Lung microvascular endothelial cell (primary cell): Measurements from ENCODE around the gene SLC4A2. TPM values are rescaled to one million over a fixed set of nuclear protein-coding genes. Genes with fewer than 3 reads are reported as not detected.
"Not testable (repeated sequence)": the region's sequence is repeated elsewhere in the genome, so short reads cannot be mapped to it uniquely, and the experiment has no call there.

Experiments
- DNase-seq, 2 donors: peaks; one replicate each; pipeline versions ENCODE4 v3.0.0 to v3.0.0-alpha.2; 2010; ENCODE audit warnings: low read depth in 2 of 2
- total RNA-seq: library from RNA; depleted of rRNA; stranded (reverse); fragments of >200 nt; gene quantifications from 2 replicates; pipeline ENCODE4 v1.2.1, GENCODE V29; 2014

Gene SLC4A2, protein sequence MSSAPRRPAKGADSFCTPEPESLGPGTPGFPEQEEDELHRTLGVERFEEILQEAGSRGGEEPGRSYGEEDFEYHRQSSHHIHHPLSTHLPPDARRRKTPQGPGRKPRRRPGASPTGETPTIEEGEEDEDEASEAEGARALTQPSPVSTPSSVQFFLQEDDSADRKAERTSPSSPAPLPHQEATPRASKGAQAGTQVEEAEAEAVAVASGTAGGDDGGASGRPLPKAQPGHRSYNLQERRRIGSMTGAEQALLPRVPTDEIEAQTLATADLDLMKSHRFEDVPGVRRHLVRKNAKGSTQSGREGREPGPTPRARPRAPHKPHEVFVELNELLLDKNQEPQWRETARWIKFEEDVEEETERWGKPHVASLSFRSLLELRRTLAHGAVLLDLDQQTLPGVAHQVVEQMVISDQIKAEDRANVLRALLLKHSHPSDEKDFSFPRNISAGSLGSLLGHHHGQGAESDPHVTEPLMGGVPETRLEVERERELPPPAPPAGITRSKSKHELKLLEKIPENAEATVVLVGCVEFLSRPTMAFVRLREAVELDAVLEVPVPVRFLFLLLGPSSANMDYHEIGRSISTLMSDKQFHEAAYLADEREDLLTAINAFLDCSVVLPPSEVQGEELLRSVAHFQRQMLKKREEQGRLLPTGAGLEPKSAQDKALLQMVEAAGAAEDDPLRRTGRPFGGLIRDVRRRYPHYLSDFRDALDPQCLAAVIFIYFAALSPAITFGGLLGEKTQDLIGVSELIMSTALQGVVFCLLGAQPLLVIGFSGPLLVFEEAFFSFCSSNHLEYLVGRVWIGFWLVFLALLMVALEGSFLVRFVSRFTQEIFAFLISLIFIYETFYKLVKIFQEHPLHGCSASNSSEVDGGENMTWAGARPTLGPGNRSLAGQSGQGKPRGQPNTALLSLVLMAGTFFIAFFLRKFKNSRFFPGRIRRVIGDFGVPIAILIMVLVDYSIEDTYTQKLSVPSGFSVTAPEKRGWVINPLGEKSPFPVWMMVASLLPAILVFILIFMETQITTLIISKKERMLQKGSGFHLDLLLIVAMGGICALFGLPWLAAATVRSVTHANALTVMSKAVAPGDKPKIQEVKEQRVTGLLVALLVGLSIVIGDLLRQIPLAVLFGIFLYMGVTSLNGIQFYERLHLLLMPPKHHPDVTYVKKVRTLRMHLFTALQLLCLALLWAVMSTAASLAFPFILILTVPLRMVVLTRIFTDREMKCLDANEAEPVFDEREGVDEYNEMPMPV
- total RNA-seq, result 39.4 and 72.8 TPM in 2 replicates

DNA sequence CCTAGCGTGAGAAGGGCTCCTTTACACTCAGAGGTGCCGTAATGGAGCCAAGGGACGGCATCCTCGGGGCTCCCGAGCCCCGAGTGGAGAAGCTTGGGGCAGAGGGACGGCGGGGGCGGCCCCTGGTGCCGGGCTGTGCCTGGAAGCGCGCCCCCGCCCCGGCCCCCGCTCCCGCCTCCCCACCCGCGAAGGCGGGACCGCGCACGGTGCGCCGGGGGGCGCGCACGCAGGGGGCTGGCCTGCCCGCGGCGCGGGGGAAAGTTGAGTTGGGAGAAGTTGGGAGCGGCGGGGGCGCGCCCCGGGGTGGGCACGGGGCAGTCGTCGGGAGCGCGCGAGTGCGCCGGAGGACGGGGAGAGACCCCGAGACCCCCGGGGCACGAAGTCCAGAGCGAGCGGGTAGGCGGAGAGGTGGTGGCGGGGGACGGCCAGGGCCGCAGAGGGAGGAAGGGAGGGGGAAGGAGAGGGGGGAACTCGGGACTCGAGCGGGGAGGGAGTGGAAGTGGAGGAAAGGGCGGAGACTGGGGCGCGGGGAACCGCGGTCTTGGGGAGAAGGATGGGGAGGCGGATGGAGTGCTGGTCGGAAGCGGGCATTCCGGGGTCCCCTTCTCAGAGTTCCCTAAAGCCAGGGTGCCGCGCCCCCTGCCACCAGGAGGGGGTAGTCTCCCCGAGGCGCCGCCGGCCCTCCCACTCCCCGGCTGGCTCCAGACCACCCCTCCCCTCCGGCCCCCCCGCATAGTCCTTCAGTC lies at the start of gene SLC4A2:
SLC4A2 (plus strand) TSS at position 223 of the 746 bp plus-strand sequence. CDS start 2,399 bp downstream, outside the sequence.
- DNase-seq, result peak; percentile 79 to 85

- no peak for DNase-seq
Observed at GRCh38 chr7:151010037-151010306, 49.4 kb upstream of the SLC4A2 start.

DNA sequence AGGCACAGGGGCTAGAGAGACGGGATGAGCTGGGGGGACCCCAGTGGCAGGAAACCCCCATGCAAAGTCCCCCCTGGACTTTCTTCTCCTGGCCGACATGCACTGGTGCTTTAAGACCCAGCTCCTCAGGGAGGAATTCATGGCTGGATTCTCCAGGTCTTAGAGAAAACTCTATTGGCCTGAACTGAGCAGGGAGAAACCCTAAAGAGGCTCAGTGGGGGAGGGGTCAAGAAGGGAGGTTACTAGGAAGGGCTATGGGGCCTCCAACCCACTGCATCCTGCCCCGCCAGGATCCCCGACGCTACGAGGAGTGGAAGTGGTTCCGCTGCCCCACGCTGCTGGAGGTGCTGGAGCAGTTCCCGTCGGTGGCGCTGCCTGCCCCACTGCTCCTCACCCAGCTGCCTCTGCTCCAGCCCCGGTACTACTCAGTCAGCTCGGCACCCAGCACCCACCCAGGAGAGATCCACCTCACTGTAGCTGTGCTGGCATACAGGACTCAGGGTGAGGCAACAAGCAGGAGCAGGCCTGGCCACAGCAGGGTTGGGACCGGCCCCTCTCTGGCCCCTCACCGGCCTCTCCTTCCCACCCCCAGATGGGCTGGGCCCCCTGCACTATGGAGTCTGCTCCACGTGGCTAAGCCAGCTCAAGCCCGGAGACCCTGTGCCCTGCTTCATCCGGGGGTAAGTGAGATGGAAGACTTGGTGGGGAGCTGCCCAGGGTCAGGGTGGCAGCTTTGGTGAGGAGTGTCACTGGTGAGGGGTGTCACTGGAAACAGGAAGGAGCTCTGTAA lies 48.9 kb upstream of the SLC4A2 start:
- no peak for DNase-seq

DNA sequence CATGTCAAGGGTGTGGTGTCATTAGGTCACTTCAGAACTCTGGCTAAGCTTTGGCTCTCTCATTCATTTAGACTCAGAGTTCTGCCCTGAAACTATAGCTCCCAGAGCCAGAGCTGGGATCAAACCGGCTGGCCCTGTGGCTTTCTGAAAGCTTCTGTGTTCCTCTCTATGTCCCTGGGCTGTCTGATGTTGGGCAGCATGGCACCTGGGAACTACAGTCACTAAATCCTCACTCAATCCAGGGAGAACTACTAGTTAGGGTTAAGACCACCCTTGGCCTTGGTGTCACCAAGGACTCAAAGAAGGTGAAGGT lies 48.3 kb upstream of the SLC4A2 start:
- no peak for DNase-seq

DNA sequence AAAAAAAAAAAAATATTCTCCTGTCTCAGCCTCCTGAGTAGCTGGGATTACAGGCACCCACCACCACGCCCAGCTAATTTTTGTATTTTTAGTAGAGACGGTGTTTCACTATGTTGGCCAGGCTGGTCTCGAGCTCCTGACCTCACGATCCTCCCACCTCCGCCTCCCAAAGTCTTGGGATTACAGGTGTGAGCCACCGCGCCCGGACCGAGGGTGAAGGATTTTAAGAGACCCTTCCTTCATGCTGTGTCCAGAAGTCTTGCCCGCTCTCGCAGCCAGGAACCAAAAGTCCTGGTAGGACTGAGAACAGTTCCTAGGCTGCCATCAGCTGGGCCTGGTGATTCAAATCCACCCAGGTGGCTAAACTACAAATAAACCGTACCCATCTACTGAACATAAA lies 47.8 kb upstream of the SLC4A2 start:
- DNase-seq, result not testable (repeated sequence)

GRCh38 chr7:151012031-151012692 lies 47.2 kb upstream of the SLC4A2 start:
- peak in 1 of 2 donors; percentile 20 for DNase-seq

DNA sequence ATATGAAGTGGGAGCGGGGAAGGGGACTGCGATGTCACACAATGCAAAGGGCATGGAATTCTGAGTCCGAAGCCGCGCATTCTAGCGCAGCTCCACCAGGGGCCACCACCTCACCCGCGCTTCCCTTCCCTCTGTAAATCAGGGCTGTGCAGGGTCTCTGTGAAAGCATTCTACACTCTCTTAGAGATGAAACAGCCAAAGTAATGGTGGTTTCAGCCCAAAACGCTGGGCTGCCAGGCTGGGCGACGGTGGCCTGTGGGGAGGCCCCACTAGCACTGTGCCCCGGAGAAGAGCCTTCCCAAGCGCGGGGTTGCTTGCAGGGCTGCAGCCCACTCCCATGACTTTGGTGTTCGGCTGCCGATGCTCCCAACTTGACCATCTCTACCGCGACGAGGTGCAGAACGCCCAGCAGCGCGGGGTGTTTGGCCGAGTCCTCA lies 46.5 kb upstream of the SLC4A2 start:
- peak; percentile 18 to 60 for DNase-seq

DNA sequence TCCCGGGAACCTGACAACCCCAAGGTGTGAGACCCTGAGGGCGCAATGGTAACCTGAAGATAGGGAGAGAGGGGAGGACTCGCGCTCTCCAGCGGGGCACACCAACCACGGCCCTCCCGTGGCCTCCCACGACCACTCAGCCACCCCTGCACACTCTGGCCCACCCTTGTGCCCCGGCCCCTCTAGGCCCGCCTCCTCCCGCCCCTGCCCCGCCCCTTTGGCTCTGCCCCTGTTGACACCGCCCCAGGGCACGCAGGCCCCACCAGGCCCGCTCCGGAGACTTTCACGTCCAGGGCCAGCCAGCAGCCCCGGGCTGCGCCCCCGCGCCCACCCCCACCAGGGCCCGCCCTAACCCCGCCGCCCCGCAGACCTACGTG lies 46.0 kb upstream of the SLC4A2 start:
- no peak for DNase-seq

DNA sequence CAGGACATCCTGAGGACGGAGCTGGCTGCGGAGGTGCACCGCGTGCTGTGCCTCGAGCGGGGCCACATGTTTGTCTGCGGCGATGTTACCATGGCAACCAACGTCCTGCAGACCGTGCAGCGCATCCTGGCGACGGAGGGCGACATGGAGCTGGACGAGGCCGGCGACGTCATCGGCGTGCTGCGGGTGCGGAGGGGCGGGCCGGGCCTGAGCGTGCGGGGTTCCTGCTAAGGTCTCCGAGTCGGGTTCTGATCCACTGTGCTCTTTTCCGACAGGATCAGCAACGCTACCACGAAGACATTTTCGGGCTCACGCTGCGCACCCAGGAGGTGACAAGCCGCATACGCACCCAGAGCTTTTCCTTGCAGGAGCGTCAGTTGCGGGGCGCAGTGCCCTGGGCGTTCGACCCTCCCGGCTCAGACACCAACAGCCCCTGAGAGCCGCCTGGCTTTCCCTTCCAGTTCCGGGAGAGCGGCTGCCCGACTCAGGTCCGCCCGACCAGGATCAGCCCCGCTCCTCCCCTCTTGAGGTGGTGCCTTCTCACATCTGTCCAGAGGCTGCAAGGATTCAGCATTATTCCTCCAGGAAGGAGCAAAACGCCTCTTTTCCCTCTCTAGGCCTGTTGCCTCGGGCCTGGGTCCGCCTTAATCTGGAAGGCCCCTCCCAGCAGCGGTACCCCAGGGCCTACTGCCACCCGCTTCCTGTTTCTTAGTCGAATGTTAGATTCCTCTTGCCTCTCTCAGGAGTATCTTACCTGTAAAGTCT lies 45.5 kb upstream of the SLC4A2 start:
- peak in 1 of 2 donors; percentile 58 for DNase-seq

DNA sequence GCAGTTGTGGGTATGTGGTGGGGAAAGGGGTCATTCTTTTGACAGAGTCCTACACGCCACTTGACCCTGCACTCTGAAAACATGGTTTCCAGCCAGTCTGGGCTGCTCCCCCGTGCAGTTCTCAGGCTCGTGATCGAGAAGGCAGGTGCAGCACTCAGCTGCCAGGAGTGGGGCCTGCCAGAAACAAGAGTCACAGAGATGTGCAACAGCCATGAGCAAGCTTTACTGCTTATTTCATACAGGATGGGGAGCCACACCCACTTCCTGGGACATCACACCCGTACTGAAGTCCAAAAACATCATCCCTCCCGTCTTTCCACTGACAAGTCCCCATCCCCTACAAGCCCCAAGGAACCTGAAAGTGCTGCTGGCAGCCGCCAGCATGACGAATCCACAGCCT lies 44.4 kb upstream of the SLC4A2 start:
- DNase-seq, result no peak

DNA sequence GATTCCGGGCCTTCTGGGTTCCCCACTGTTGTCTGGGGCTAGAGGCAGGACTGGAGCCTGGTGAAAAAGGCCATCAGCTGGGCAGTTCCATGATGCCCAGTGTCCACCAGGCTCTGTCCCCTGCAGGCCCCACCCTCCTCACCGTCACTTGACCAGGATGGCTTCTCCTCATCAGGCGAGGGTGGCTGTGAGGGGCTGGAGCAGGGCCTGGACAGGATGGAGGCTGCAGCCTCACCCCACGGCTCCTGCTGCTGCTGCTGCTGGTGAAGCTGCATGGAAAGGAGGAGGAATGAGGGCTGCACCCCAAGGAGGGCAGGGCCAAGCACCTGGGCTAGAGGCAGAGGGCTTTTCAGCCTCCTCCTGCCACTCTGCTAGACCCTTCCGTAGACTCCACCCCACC lies 43.4 kb upstream of the SLC4A2 start:
- no peak for DNase-seq

- no peak for DNase-seq
Observed at GRCh38 chr7:151016505-151016904, 42.9 kb upstream of the SLC4A2 start.

- no peak for DNase-seq
Observed at GRCh38 chr7:151016942-151017341, 42.4 kb upstream of the SLC4A2 start.

- DNase-seq, result no peak
Observed at GRCh38 chr7:151017370-151017952, 41.9 kb upstream of the SLC4A2 start.

DNA sequence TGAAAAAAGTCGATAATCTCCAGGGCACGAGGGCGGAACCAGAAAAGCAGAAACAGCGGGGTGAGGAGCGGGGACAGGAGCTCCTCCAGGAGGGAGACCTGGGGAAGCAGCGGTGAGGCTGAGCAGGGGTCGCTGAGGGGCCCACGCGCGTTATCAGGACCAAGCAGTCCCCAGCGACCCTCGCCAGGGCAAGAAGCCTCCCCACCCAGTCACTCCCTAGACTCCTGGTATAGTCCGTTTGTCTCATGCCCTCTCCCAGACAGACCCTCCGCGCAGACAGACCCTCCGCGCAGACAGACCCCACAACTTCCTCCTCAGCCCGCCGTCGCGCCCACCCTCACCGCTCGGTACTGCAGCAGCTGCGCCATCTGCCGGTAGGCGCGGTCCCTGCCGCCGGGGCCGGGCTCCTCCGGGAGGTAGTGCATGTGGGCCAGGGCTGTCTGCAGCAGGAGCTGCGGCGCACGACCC lies 41.4 kb upstream of the SLC4A2 start:
- DNase-seq, result peak; percentile 60 to 76

- peak; percentile 41 to 70 for DNase-seq
Observed at GRCh38 chr7:151018421-151019129, 40.8 kb upstream of the SLC4A2 start.

GRCh38 chr7:151019130-151019447 lies 40.3 kb upstream of the SLC4A2 start:
- no peak for DNase-seq

DNA sequence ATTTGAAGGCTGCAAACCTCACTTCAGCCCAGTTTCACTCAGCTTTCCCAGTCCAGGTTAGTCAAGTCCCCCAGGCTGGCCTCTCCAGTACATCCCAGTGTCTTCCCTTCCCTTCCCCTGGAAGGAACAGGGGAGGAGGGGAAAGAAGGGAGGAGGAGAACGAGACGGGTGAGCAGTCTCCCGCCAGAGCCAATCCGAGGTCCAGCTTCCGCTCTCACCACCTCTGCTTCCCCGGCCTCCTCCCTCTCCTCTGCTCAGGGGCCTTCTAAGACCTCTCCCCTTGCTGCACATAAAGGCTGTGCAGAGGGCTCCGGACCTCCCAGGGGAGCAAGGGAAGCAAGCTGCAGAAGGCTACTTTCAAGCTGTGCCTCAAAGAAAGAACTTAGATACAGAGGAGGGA lies 39.2 kb upstream of the SLC4A2 start:
- no peak for DNase-seq
